ENCODE data around the gene DLGAP1.

Gene DLGAP1

GRCh38 chr18:3466872-3467271 lies 988.2 kb downstream of the DLGAP1 start:
- Mint-ChIP-seq H3K36me3 (ENCODE audit: low read depth) (peaks cover 5% of the 10 kb centered on the region), H3K9me3 (no peaks in the 10 kb centered on the region), H3K27me3 (no peaks in the 10 kb centered on the region), H3K4me1 (ENCODE audit: low read depth) (peaks cover 15% of the 10 kb centered on the region), H3K27ac (no peak overlapping the region), H3K4me3 (no peak overlapping the region)
- intact Hi-C loops (cut with micrococcal nuclease) = no loop called here

- peaks cover 15% of the 10 kb centered on the region for H3K4me1 Mint-ChIP-seq (ENCODE audit: low read depth)
- H3K27ac Mint-ChIP-seq = no peak overlapping the region
- intact Hi-C loops (cut with micrococcal nuclease) = no loop called here
- no peak overlapping the region for H3K4me3 Mint-ChIP-seq
- no peaks in the 10 kb centered on the region for H3K27me3 Mint-ChIP-seq
- peaks cover 13% of the 10 kb centered on the region for H3K36me3 Mint-ChIP-seq (ENCODE audit: low read depth)
- peaks cover 2% of the 10 kb centered on the region for H3K9me3 Mint-ChIP-seq
These were observed 989.1 kb downstream of the DLGAP1 start for GRCh38 chr18:3466045-3466444.

- intact Hi-C loops (cut with micrococcal nuclease) = no loop called here
- Mint-ChIP-seq H3K4me3 (no peak overlapping the region), H3K27me3 (no peaks in the 10 kb centered on the region)
These were observed 992.1 kb downstream of the DLGAP1 start for GRCh38 chr18:3463051-3463450.

GRCh38 chr18:3461704-3462103 lies 993.4 kb downstream of the DLGAP1 start:
- peaks cover 30% of the 10 kb centered on the region for H3K4me1 Mint-ChIP-seq (ENCODE audit: low read depth)
- H3K9me3 Mint-ChIP-seq = peaks cover 9% of the 10 kb centered on the region

More at GRCh38 chr18:3463051-3463450, 992.1 kb downstream of the DLGAP1 start:
- Mint-ChIP-seq H3K36me3 (ENCODE audit: low read depth) (peaks cover 37% of the 10 kb centered on the region), H3K4me1 (ENCODE audit: low read depth) (peaks cover 22% of the 10 kb centered on the region), H3K9me3 (peaks cover 9% of the 10 kb centered on the region), H3K27ac (peak overlapping the region; percentile 36)

GRCh38 chr18:3460823-3461398 lies 994.2 kb downstream of the DLGAP1 start:
- intact Hi-C loops (cut with micrococcal nuclease) = no loop called here
- peaks cover 58% of the 10 kb centered on the region for H3K36me3 Mint-ChIP-seq (ENCODE audit: low read depth)
- H3K4me3 Mint-ChIP-seq = no peak overlapping the region
- H3K4me1 Mint-ChIP-seq (ENCODE audit: low read depth) = peaks cover 23% of the 10 kb centered on the region
- no peak overlapping the region for H3K27ac Mint-ChIP-seq
- peaks cover 9% of the 10 kb centered on the region for H3K9me3 Mint-ChIP-seq
- no peaks in the 10 kb centered on the region for H3K27me3 Mint-ChIP-seq

More at GRCh38 chr18:3461704-3462103, 993.4 kb downstream of the DLGAP1 start:
- no peak overlapping the region for H3K27ac Mint-ChIP-seq
- intact Hi-C loops (cut with micrococcal nuclease) = no loop called here
- H3K27me3 Mint-ChIP-seq = no peaks in the 10 kb centered on the region
- no peak overlapping the region for H3K4me3 Mint-ChIP-seq
- peaks cover 51% of the 10 kb centered on the region for H3K36me3 Mint-ChIP-seq (ENCODE audit: low read depth)

GRCh38 chr18:3458952-3459853 lies 995.9 kb downstream of the DLGAP1 start:
- Mint-ChIP-seq H3K36me3 (ENCODE audit: low read depth) (peaks cover 62% of the 10 kb centered on the region), H3K4me1 (ENCODE audit: low read depth) (peaks cover 21% of the 10 kb centered on the region)
- intact Hi-C loops (cut with micrococcal nuclease) = loop anchor here (10.0 kb wide), 1 partner anchor 416 kb away; no protein-coding TSS in a partner anchor

GRCh38 chr18:3458378-3458777 lies 996.7 kb downstream of the DLGAP1 start:
- H3K27ac Mint-ChIP-seq = no peak overlapping the region
- peaks cover 9% of the 10 kb centered on the region for H3K9me3 Mint-ChIP-seq
- H3K4me1 Mint-ChIP-seq (ENCODE audit: low read depth) = peaks cover 21% of the 10 kb centered on the region
- H3K27me3 Mint-ChIP-seq = no peaks in the 10 kb centered on the region
- intact Hi-C loops (cut with micrococcal nuclease) = loop anchor here (10.0 kb wide), 1 partner anchor 416 kb away; no protein-coding TSS in a partner anchor
- H3K36me3 Mint-ChIP-seq (ENCODE audit: low read depth) = peaks cover 62% of the 10 kb centered on the region
- no peak overlapping the region for H3K4me3 Mint-ChIP-seq

More at GRCh38 chr18:3458952-3459853, 995.9 kb downstream of the DLGAP1 start:
- Mint-ChIP-seq H3K9me3 (peaks cover 9% of the 10 kb centered on the region), H3K4me3 (no peak overlapping the region), H3K27me3 (no peaks in the 10 kb centered on the region), H3K27ac (no peak overlapping the region)

- Mint-ChIP-seq H3K4me3 (no peak overlapping the region), H3K4me1 (ENCODE audit: low read depth) (peaks cover 32% of the 10 kb centered on the region), H3K27me3 (no peaks in the 10 kb centered on the region), H3K36me3 (ENCODE audit: low read depth) (peaks cover 63% of the 10 kb centered on the region), H3K9me3 (peaks cover 9% of the 10 kb centered on the region), H3K27ac (no peak overlapping the region)
- intact Hi-C loops (cut with micrococcal nuclease) = loop anchor here (10.0 kb wide), 1 partner anchor 418 kb away; no protein-coding TSS in a partner anchor
These were observed 997.8 kb downstream of the DLGAP1 start for GRCh38 chr18:3457261-3457724.

- H3K9me3 Mint-ChIP-seq = peaks cover 9% of the 10 kb centered on the region
- H3K27ac Mint-ChIP-seq = no peak overlapping the region
- H3K4me1 Mint-ChIP-seq (ENCODE audit: low read depth) = peaks cover 34% of the 10 kb centered on the region
- H3K27me3 Mint-ChIP-seq = no peaks in the 10 kb centered on the region
- intact Hi-C loops (cut with micrococcal nuclease) = loop anchor here (1.0 to 10.0 kb wide), 2 partner anchors 174 to 418 kb away; no protein-coding TSS in a partner anchor
- peaks cover 63% of the 10 kb centered on the region for H3K36me3 Mint-ChIP-seq (ENCODE audit: low read depth)
- no peak overlapping the region for H3K4me3 Mint-ChIP-seq
These were observed 998.4 kb downstream of the DLGAP1 start for GRCh38 chr18:3456686-3457069.

- peaks cover 7% of the 10 kb centered on the region for H3K9me3 Mint-ChIP-seq
- no peak overlapping the region for H3K27ac Mint-ChIP-seq
- no peak overlapping the region for H3K4me3 Mint-ChIP-seq
- H3K4me1 Mint-ChIP-seq (ENCODE audit: low read depth) = peaks cover 34% of the 10 kb centered on the region
- H3K27me3 Mint-ChIP-seq = no peaks in the 10 kb centered on the region
- intact Hi-C loops (cut with micrococcal nuclease) = loop anchor here (1.0 to 10.0 kb wide), 2 partner anchors 174 to 419 kb away; no protein-coding TSS in a partner anchor
- H3K36me3 Mint-ChIP-seq (ENCODE audit: low read depth) = peaks cover 63% of the 10 kb centered on the region
These were observed 999.0 kb downstream of the DLGAP1 start for GRCh38 chr18:3455907-3456685.

GRCh38 chr18:3455090-3455635 lies 999.9 kb downstream of the DLGAP1 start:
- Mint-ChIP-seq H3K4me1 (ENCODE audit: low read depth) (peaks cover 34% of the 10 kb centered on the region), H3K4me3 (no peak overlapping the region), H3K27ac (peak overlapping the region; percentile 99), H3K9me3 (no peaks in the 10 kb centered on the region), H3K27me3 (no peaks in the 10 kb centered on the region), H3K36me3 (ENCODE audit: low read depth) (peaks cover 64% of the 10 kb centered on the region)
- intact Hi-C loops (cut with micrococcal nuclease) = loop anchor here (10.0 kb wide), 1 partner anchor 420 kb away; no protein-coding TSS in a partner anchor

GRCh38 chr18:3454365-3455089 lies 1000.6 kb downstream of the DLGAP1 start:
- peak overlapping the region; percentile 99 for H3K27ac Mint-ChIP-seq
- H3K27me3 Mint-ChIP-seq = no peaks in the 10 kb centered on the region
- H3K36me3 Mint-ChIP-seq (ENCODE audit: low read depth) = peaks cover 68% of the 10 kb centered on the region
- peak overlapping the region; percentile 90 for H3K4me3 Mint-ChIP-seq
- intact Hi-C loops (cut with micrococcal nuclease) = loop anchor here (5.0 to 10.0 kb wide), 2 partner anchors 208 to 420 kb away; no protein-coding TSS in a partner anchor
- peaks cover 34% of the 10 kb centered on the region for H3K4me1 Mint-ChIP-seq (ENCODE audit: low read depth)
- H3K9me3 Mint-ChIP-seq = no peaks in the 10 kb centered on the region

Data from dendritic cell treated with granulocyte-macrophage colony-stimulating factor and Interleukin-4, amounts not matched to agents 40 ng/mL and 50 ng/mL, for 4 days (primary cell).